RWPE2 (cell line): ENCODE data around the gene NSDHL.

Source experiments
- ATAC-seq: fragments of 200-7000 bp; cut with Tn5 transposase; 3 replicates; pipeline ENCODE4 v1.9.1; 2021; ENCODE audit warnings: low read depth
- DNase-seq: peaks from one replicate; pipeline ENCODE4 v3.0.0-alpha.2; 2020; ENCODE audit warnings: low spot score
- H3K27ac ChIP-seq: fragments of 450-650 bp; 2 replicates; pipeline ENCODE4 v1.5.1; 2017; ENCODE audit warnings: mild to moderate bottlenecking; ENCODE audit not compliant: poor library complexity, severe bottlenecking
- H3K27me3 ChIP-seq: fragments of 250-450 bp; sonication (Bioruptor Pico); 2 replicates; pipeline ENCODE4 v1.5.1; 2021; ENCODE audit warnings: mild to moderate bottlenecking, moderate library complexity; ENCODE audit not compliant: insufficient read depth, poor library complexity, severe bottlenecking
- H3K36me3 ChIP-seq: fragments of 250-450 bp; sonication (Bioruptor Pico); 2 replicates; pipeline ENCODE4 v1.5.1; 2020; ENCODE audit warnings: low read depth, mild to moderate bottlenecking, moderate library complexity
- H3K4me1 ChIP-seq: fragments of 250-450 bp; sonication (Bioruptor Pico); 2 replicates; pipeline ENCODE4 v1.5.1; 2021; ENCODE audit warnings: mild to moderate bottlenecking, moderate library complexity; ENCODE audit not compliant: insufficient read depth, poor library complexity, severe bottlenecking
- H3K4me3 ChIP-seq: fragments of 250-450 bp; sonication (Bioruptor Pico); 2 replicates; pipeline ENCODE4 v1.5.1; 2021; ENCODE audit warnings: mild to moderate bottlenecking, moderate library complexity; ENCODE audit not compliant: severe bottlenecking
- H3K9me3 ChIP-seq: fragments of 250-450 bp; sonication (Bioruptor Pico); 2 replicates; pipeline ENCODE4 v1.5.1; 2021; ENCODE audit warnings: mild to moderate bottlenecking, moderate library complexity; ENCODE audit not compliant: severe bottlenecking
- CTCF ChIP-seq: fragments of 450-650 bp; IDR thresholded peaks from one replicate; pipeline ENCODE4 v1.5.1; 2017; ENCODE audit warnings: mild to moderate bottlenecking, moderate library complexity; ENCODE audit not compliant: poor library complexity, severe bottlenecking

The NSDHL gene

GRCh38 chrX:152850465-152850864, 19.6 kb downstream of the NSDHL start:
- no peaks in the 10 kb centered on the region for H3K4me1 ChIP-seq
- H3K27ac ChIP-seq = no peak overlapping the region
- H3K4me3 ChIP-seq = no peak overlapping the region
- no peaks in the 10 kb centered on the region for H3K27me3 ChIP-seq
- TF ChIP-seq CTCF = no peak
- ATAC-seq = no peak
- peaks cover 9% of the 10 kb centered on the region for H3K36me3 ChIP-seq
- no peak for DNase-seq
- no peaks in the 10 kb centered on the region for H3K9me3 ChIP-seq

- Histone ChIP-seq H3K27me3 (no peaks in the 10 kb centered on the region), H3K4me3 (no peak overlapping the region), H3K4me1 (no peaks in the 10 kb centered on the region), H3K9me3 (no peaks in the 10 kb centered on the region), H3K27ac (no peak overlapping the region), H3K36me3 (peaks cover 15% of the 10 kb centered on the region)
- no peak for TF ChIP-seq CTCF
- ATAC-seq (no peak), DNase-seq (no peak)
These were observed 23.1 kb downstream of the NSDHL start for GRCh38 chrX:152853986-152854385.

GRCh38 chrX:152861116-152861515, 30.3 kb downstream of the NSDHL start:
- DNase-seq (no peak), ATAC-seq (no peak)
- no peak overlapping the region for H3K4me3 ChIP-seq
- TF ChIP-seq CTCF = no peak
- no peaks in the 10 kb centered on the region for H3K4me1 ChIP-seq
- H3K27ac ChIP-seq = no peak overlapping the region
- H3K36me3 ChIP-seq = peaks cover 49% of the 10 kb centered on the region
- H3K27me3 ChIP-seq = no peaks in the 10 kb centered on the region
- no peaks in the 10 kb centered on the region for H3K9me3 ChIP-seq

GRCh38 chrX:152861826-152862225, 31.0 kb downstream of the NSDHL start:
- no peak for DNase-seq
- Histone ChIP-seq H3K4me3 (no peak overlapping the region), H3K36me3 (peaks cover 55% of the 10 kb centered on the region), H3K27ac (no peak overlapping the region), H3K27me3 (no peaks in the 10 kb centered on the region), H3K9me3 (no peaks in the 10 kb centered on the region), H3K4me1 (no peaks in the 10 kb centered on the region)
- no peak for ATAC-seq
- TF ChIP-seq CTCF = no peak

GRCh38 chrX:152865232-152865920, 34.5 kb downstream of the NSDHL start:
- Histone ChIP-seq H3K4me1 (no peaks in the 10 kb centered on the region), H3K4me3 (no peak overlapping the region), H3K27me3 (no peaks in the 10 kb centered on the region), H3K36me3 (peaks cover 36% of the 10 kb centered on the region), H3K9me3 (no peaks in the 10 kb centered on the region), H3K27ac (no peak overlapping the region)
- DNase-seq = no peak
- no peak for ATAC-seq
- TF ChIP-seq CTCF = no peak
